Neural cell (in vitro differentiated cells): ENCODE data around the gene GGCT.

Experiments
- CTCF ChIP-seq: fragments of 450-650 bp; IDR thresholded peaks from 2 replicates; pipeline ENCODE4 v1.5.1; 2014; ENCODE audit warnings: antibody characterized with exemption, mild to moderate bottlenecking, moderate library complexity; ENCODE audit not compliant: poor library complexity, severe bottlenecking
- POLR2AphosphoS5 ChIP-seq: IDR thresholded peaks from 2 replicates; pipeline ENCODE4 v1.6.1; 2012

- TF ChIP-seq POLR2AphosphoS5 (no peak), CTCF (no peak)
These were observed 37.4 kb downstream of the GGCT start for GRCh38 chr7:30467271-30467670.
